NK-92 treated with Interleukin-12 subunit alpha and Interleukin-12 subunit beta, amount 100 ng/mL, for 24 hours (cell line): ENCODE measurements around the gene DNAAF8.

Experiments
- DNase-seq: peaks from one replicate; lab custom pipeline; 2025; lab: John Stamatoyannopoulos, UW

DNAAF8 gene

GRCh38 chr16:4752351-4753100 lies 18.2 kb downstream of the DNAAF8 start:
- DNase-seq, result no peak

- DNase-seq, result no peak
These were observed 18.9 kb downstream of the DNAAF8 start for GRCh38 chr16:4753227-4753626.

GRCh38 chr16:4754865-4755264 lies 20.5 kb downstream of the DNAAF8 start:
- DNase-seq, result no peak

- no peak for DNase-seq
These were observed 21.4 kb downstream of the DNAAF8 start for GRCh38 chr16:4755687-4756086.

- DNase-seq, result no peak
These were observed 26.0 kb downstream of the DNAAF8 start for GRCh38 chr16:4760221-4760910.

- no peak for DNase-seq
These were observed 27.9 kb downstream of the DNAAF8 start for GRCh38 chr16:4762205-4762604.

- no peak for DNase-seq
These were observed 29.5 kb downstream of the DNAAF8 start for GRCh38 chr16:4763791-4764190.

GRCh38 chr16:4765511-4766474 lies 31.5 kb downstream of the DNAAF8 start:
- DNase-seq, result no peak

- peak; percentile 80 for DNase-seq
These were observed 32.7 kb downstream of the DNAAF8 start, which contains the start of gene ZNF500 for GRCh38 chr16:4766875-4767628. ZNF500 (minus strand) TSS chr16:4767162; CDS start chr16:4765978, 1,184 bp downstream.

GRCh38 chr16:4767872-4768548 lies 33.7 kb downstream of the DNAAF8 start:
- DNase-seq, result no peak

- no peak for DNase-seq
These were observed 34.4 kb downstream of the DNAAF8 start for GRCh38 chr16:4768549-4769305.

- DNase-seq, result no peak
These were observed 34.9 kb downstream of the DNAAF8 start for GRCh38 chr16:4769306-4769638.

- DNase-seq, result no peak
These were observed 37.3 kb downstream of the DNAAF8 start for GRCh38 chr16:4771646-4772045.

- no peak for DNase-seq
These were observed 38.0 kb downstream of the DNAAF8 start for GRCh38 chr16:4772351-4772750.

- no peak for DNase-seq
These were observed 40.7 kb downstream of the DNAAF8 start for GRCh38 chr16:4775005-4775404.

- no peak for DNase-seq
These were observed 41.9 kb downstream of the DNAAF8 start for GRCh38 chr16:4776141-4776705.

GRCh38 chr16:4777339-4778049 lies 43.2 kb downstream of the DNAAF8 start:
- no peak for DNase-seq

GRCh38 chr16:4778050-4778392 lies 43.7 kb downstream of the DNAAF8 start:
- DNase-seq, result no peak

GRCh38 chr16:4780235-4780634 lies 45.9 kb downstream of the DNAAF8 start:
- DNase-seq, result no peak
